IMR-90 (cell line): ENCODE results near the gene TBPL1. TPM values are rescaled to one million over a fixed set of nuclear protein-coding genes. Genes with fewer than 3 reads are reported as not detected.

Source experiments
- ATAC-seq: fragments of 200-7000 bp; cut with Tn5 transposase; 2 replicates; pipeline ENCODE4 v1.9.1; 2020; ENCODE audit warnings: low read depth, mild to moderate bottlenecking, moderate library complexity
- BruUV-seq: library from RNA; stranded (reverse); fragments of 400-500 nt; replicated peaks from 2 replicates; lab custom pipeline; 2021; lab: Mats Ljungman, UMichigan
- CTCF ChIA-PET: fragments of 300-600 bp; formaldehyde crosslinking; extraction: SDS; loops from one replicate; lab custom pipeline; 2021; ENCODE audit warnings: antibody characterized with exemption; lab: Yijun Ruan, JAX
- POLR2A ChIA-PET: fragments of 300-600 bp; sonication (Branson Sonifier 250); formaldehyde crosslinking; loops from one replicate; lab custom pipeline; 2022; ENCODE audit warnings: antibody characterized with exemption; ENCODE audit not compliant: unreplicated experiment; lab: Charles Lee
- DNase-seq: peaks from one replicate; pipeline ENCODE4 v3.0.0; 2013
- H2AFZ ChIP-seq: replicated peaks from 2 replicates; pipeline ENCODE3; 2013; ENCODE audit warnings: low read length, mild to moderate bottlenecking; ENCODE audit not compliant: poor library complexity
- H2AK5ac ChIP-seq: 2 replicates; pipeline ENCODE4 v1.6.1; 2013; ENCODE audit warnings: low read depth, low read length, inconsistent platforms
- H2AK9ac ChIP-seq: replicated peaks from 2 replicates; pipeline ENCODE3; 2013; ENCODE audit warnings: mild to moderate bottlenecking, low read depth, low read length, moderate library complexity; ENCODE audit not compliant: poor library complexity
- H2BK120ac ChIP-seq: 2 replicates; pipeline ENCODE4 v1.6.1; 2013; ENCODE audit warnings: low read depth, low read length, inconsistent platforms
- H2BK15ac ChIP-seq: 3 replicates; pipeline ENCODE4 v1.6.1; 2013; ENCODE audit warnings: low read depth, low read length, inconsistent platforms
- H2BK20ac ChIP-seq: 2 replicates; pipeline ENCODE4 v1.6.1; 2013; ENCODE audit warnings: low read depth, mild to moderate bottlenecking, inconsistent platforms, low read length, moderate library complexity
- H2BK5ac ChIP-seq: 2 replicates; pipeline ENCODE4 v1.6.1; 2013; ENCODE audit warnings: mild to moderate bottlenecking, low read depth, low read length, inconsistent platforms; ENCODE audit not compliant: poor library complexity, severe bottlenecking
- H3K14ac ChIP-seq: replicated peaks from 2 replicates; pipeline ENCODE4 v1.6.1; 2013; ENCODE audit warnings: low read depth, low read length, inconsistent platforms
- H3K18ac ChIP-seq: 2 replicates; pipeline ENCODE4 v1.6.1; 2013; ENCODE audit warnings: low read depth, low read length, control low read depth
- H3K23ac ChIP-seq: 2 replicates; pipeline ENCODE4 v1.6.1; 2013; ENCODE audit warnings: low read depth, low read length, inconsistent platforms
- H3K27ac ChIP-seq: 2 replicates; pipeline ENCODE4 v1.5.1; 2013; ENCODE audit warnings: mild to moderate bottlenecking, control low read depth, low read length; ENCODE audit not compliant: insufficient read depth
- H3K27me3 ChIP-seq: 2 replicates; pipeline ENCODE4 v1.6.1; 2013; ENCODE audit warnings: low read length; ENCODE audit not compliant: control insufficient read depth, insufficient read depth
- H3K36me3 ChIP-seq: 2 replicates; pipeline ENCODE4 v1.6.1; 2013; ENCODE audit warnings: low read length, mixed read lengths; ENCODE audit not compliant: control insufficient read depth, insufficient read depth
- H3K4ac ChIP-seq: 2 replicates; pipeline ENCODE4 v1.6.1; 2013; ENCODE audit warnings: low read depth, low read length, inconsistent platforms
- H3K4me1 ChIP-seq: 2 replicates; pipeline ENCODE4 v1.6.1; 2013; ENCODE audit warnings: low read length, mixed read lengths; ENCODE audit not compliant: control insufficient read depth, insufficient read depth
- H3K4me2 ChIP-seq: 2 replicates; pipeline ENCODE4 v1.6.1; 2013; ENCODE audit warnings: low read depth, mild to moderate bottlenecking, control low read depth, low read length, moderate library complexity
- H3K4me3 ChIP-seq: 2 replicates; pipeline ENCODE4 v1.5.1; 2013; ENCODE audit warnings: low read depth, mild to moderate bottlenecking, control low read depth, low read length, moderate library complexity; ENCODE audit not compliant: insufficient read depth
- H3K56ac ChIP-seq: 2 replicates; pipeline ENCODE4 v1.6.1; 2013; ENCODE audit warnings: low read length, inconsistent platforms; ENCODE audit not compliant: insufficient read depth; ENCODE audit errors: extremely low read depth
- H3K79me1 ChIP-seq, 2 experiments: 2 replicates each; pipeline ENCODE4 v1.6.1; 2013; ENCODE audit warnings: low read length in 2 of 2, inconsistent platforms in 1 of 2, low read depth in 1 of 2
- H3K9ac ChIP-seq: 2 replicates; pipeline ENCODE4 v1.6.1; 2013; ENCODE audit warnings: low read depth, low read length, control low read depth
- H3K9me1 ChIP-seq: 2 replicates; pipeline ENCODE4 v1.6.1; 2013; ENCODE audit warnings: low read length, inconsistent platforms; ENCODE audit not compliant: insufficient read depth
- H3K9me3 ChIP-seq: 2 replicates; pipeline ENCODE4 v1.6.1; 2013; ENCODE audit warnings: low read length; ENCODE audit not compliant: control insufficient read depth, insufficient read depth
- H4K20me1 ChIP-seq: 2 replicates; pipeline ENCODE4 v1.6.1; 2013; ENCODE audit warnings: low read length, inconsistent platforms; ENCODE audit not compliant: insufficient read depth
- H4K5ac ChIP-seq: 2 replicates; pipeline ENCODE4 v1.6.1; 2013; ENCODE audit warnings: mild to moderate bottlenecking, low read depth, low read length, control low read depth
- H4K8ac ChIP-seq, 2 experiments: 2 replicates each; pipeline ENCODE4 v1.6.1; 2013; ENCODE audit warnings: low read depth in 2 of 2, low read length in 2 of 2, control low read depth in 1 of 2, inconsistent platforms in 1 of 2
- H4K91ac ChIP-seq: 2 replicates; pipeline ENCODE4 v1.6.1; 2013; ENCODE audit warnings: low read depth, low read length, inconsistent platforms; ENCODE audit not compliant: insufficient read depth
- BHLHE40 ChIP-seq: fragments of 150-350 bp; IDR thresholded peaks from 2 replicates; pipeline ENCODE4 v1.6.1; 2016; ENCODE audit warnings: mild to moderate bottlenecking, low read depth, low read length
- CEBPB ChIP-seq: IDR thresholded peaks from 2 replicates; pipeline ENCODE4 v1.6.1; 2012; ENCODE audit warnings: low read depth, low read length, improper control_type of control experiment
- CHD1 ChIP-seq: IDR thresholded peaks from 2 replicates; pipeline ENCODE4 v1.6.1; 2012; ENCODE audit warnings: low read depth, low read length, improper control_type of control experiment
- FOS ChIP-seq: fragments of 150-350 bp; IDR thresholded peaks from 2 replicates; pipeline ENCODE4 v1.6.1; 2016; ENCODE audit warnings: low read depth, low read length
- MAFK ChIP-seq: IDR thresholded peaks from 2 replicates; pipeline ENCODE4 v1.6.1; 2012; ENCODE audit warnings: low read depth, low read length, improper control_type of control experiment
- MAZ ChIP-seq: IDR thresholded peaks from 2 replicates; pipeline ENCODE4 v1.6.1; 2012; ENCODE audit warnings: low read depth, mild to moderate bottlenecking, low read length, improper control_type of control experiment, moderate library complexity, borderline replicate concordance
- MXI1 ChIP-seq: IDR thresholded peaks from 2 replicates; pipeline ENCODE4 v1.6.1; 2012; ENCODE audit warnings: low read depth, mild to moderate bottlenecking, low read length, moderate library complexity, borderline replicate concordance
- POLR2A ChIP-seq: IDR thresholded peaks from 2 replicates; pipeline ENCODE4 v1.6.1; 2012; ENCODE audit warnings: mild to moderate bottlenecking, low read depth, low read length
- RAD21 ChIP-seq: IDR thresholded peaks from 2 replicates; pipeline ENCODE4 v1.6.1; 2012; ENCODE audit warnings: low read length, improper control_type of control experiment
- RCOR1 ChIP-seq: IDR thresholded peaks from 2 replicates; pipeline ENCODE4 v1.6.1; 2012; ENCODE audit warnings: mild to moderate bottlenecking, low read length, improper control_type of control experiment; ENCODE audit not compliant: insufficient replicate concordance
- SMC3 ChIP-seq: fragments of 150-350 bp; IDR thresholded peaks from 2 replicates; pipeline ENCODE4 v1.6.1; 2016; ENCODE audit warnings: low read depth, mild to moderate bottlenecking, antibody characterized with exemption, low read length, moderate library complexity
- USF2 ChIP-seq: fragments of 150-350 bp; IDR thresholded peaks from 2 replicates; pipeline ENCODE4 v1.6.1; 2017; ENCODE audit warnings: mild to moderate bottlenecking, antibody characterized with exemption, low read length, low read depth
- WGBS, 2 experiments: methylation state at CpG; one replicate each; pipeline versions ENCODE4 v1.1.5 to v1.1.7; 2013; ENCODE audit warnings: missing lambda C conversion rate in 2 of 2; ENCODE audit not compliant: insufficient read length in 1 of 2; ENCODE audit errors: extremely low coverage in 2 of 2; 5-methylcytosine and 5-hydroxymethylcytosine counted together
- dilution Hi-C: fragments of 300-500 bp; cut with HindIII; formaldehyde crosslinking; loops from one replicate; pipeline ENCODE4 v1.14.3; 2018; ENCODE audit warnings: low sequenced_read_pairs; ENCODE audit not compliant: unreplicated experiment
- in situ Hi-C: fragments of 300-500 bp; cut with MboI; formaldehyde crosslinking; loops from 3 replicates; pipeline ENCODE4 v1.14.3; 2019; ENCODE audit warnings: low sequenced_read_pairs, inconsistent platforms, mixed read lengths
- intact Hi-C: fragments of 100-400 bp; cut with micrococcal nuclease; formaldehyde crosslinking; loops from 2 replicates; pipeline ENCODE4 v1.10.0; 2022
- polyA plus RNA-seq, 3 experiments: library from polyadenylated mRNA; depleted of rRNA; stranded (reverse); fragments of >200 nt; gene quantifications; 2 replicates each; pipeline ENCODE4 v1.2.3, GENCODE V29; 2012; ENCODE audit warnings: low replicate concordance in 1 of 3
- total RNA-seq: library from RNA; depleted of rRNA; stranded (reverse); fragments of >200 nt; gene quantifications from 2 replicates; pipeline ENCODE4 v1.2.3, GENCODE V29; 2012
- TF ChIP-seq, protein P1 (sequence below): conservative IDR thresholded peaks from 2 replicates; pipeline ENCODE4 v1.5.1; 2012; ENCODE audit warnings: mild to moderate bottlenecking, low read depth, low read length, improper control_type of control experiment

TBPL1 gene
- total and polyA plus RNA-seq, 2 of the 4 experiments (the other 2 are of a cell fraction): 25.6 to 32.5 TPM

- no peak for TF ChIP-seq CHD1
- TF ChIP-seq RAD21: peak; percentile 98
- TF ChIP-seq SMC3: peak; percentile 99
- TF ChIP-seq MXI1: no peak
- no peak for TF ChIP-seq USF2
- TF ChIP-seq BHLHE40: no peak
- no peak for TF ChIP-seq MAZ
- TF ChIP-seq FOS: no peak
- no peak for TF ChIP-seq RCOR1
- TF ChIP-seq, protein P1, sequence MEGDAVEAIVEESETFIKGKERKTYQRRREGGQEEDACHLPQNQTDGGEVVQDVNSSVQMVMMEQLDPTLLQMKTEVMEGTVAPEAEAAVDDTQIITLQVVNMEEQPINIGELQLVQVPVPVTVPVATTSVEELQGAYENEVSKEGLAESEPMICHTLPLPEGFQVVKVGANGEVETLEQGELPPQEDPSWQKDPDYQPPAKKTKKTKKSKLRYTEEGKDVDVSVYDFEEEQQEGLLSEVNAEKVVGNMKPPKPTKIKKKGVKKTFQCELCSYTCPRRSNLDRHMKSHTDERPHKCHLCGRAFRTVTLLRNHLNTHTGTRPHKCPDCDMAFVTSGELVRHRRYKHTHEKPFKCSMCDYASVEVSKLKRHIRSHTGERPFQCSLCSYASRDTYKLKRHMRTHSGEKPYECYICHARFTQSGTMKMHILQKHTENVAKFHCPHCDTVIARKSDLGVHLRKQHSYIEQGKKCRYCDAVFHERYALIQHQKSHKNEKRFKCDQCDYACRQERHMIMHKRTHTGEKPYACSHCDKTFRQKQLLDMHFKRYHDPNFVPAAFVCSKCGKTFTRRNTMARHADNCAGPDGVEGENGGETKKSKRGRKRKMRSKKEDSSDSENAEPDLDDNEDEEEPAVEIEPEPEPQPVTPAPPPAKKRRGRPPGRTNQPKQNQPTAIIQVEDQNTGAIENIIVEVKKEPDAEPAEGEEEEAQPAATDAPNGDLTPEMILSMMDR: peak; percentile 93
- TF ChIP-seq CEBPB: no peak
- peak; percentile 49; the same call in 1 of the 2 replicates for TF ChIP-seq POLR2A
- no peak for TF ChIP-seq MAFK
- no peaks in the 10 kb centered on the region; the same call in 1 of the 2 replicates for H3K4me1 ChIP-seq
- H3K36me3 ChIP-seq: no peaks in the 10 kb centered on the region
- H3K79me1 ChIP-seq: no peaks in the 10 kb centered on the region
- BruUV-seq: no TSS peak
- H3K14ac ChIP-seq: no peak overlapping the region
- H3K56ac ChIP-seq: no peak overlapping the region
- 90% methylated on average over 2 of the region's 6 CpGs; no CpG with 5 or more reads in 1 of the 2 experiments for WGBS, 2 experiments
- POLR2A ChIA-PET: interaction anchor here (0.6 kb wide), 1 partner anchor 32 kb away, joined by 3 read pairs; no protein-coding TSS in a partner anchor
- no peak overlapping the region for H2BK5ac ChIP-seq
- no peak overlapping the region for H2AFZ ChIP-seq
- H3K4me2 ChIP-seq: no peak overlapping the region
- no peak overlapping the region for H2AK5ac ChIP-seq
- CTCF ChIA-PET: interaction anchor here (0.6 to 6.3 kb wide), 18 partner anchors 20 to 952 kb away, joined by 3 to 88 read pairs (median 4); partner anchors contain the start of gene TBPL1
- H3K27me3 ChIP-seq: no peaks in the 10 kb centered on the region; the same call in 1 of the 2 replicates
- no peak overlapping the region for H4K91ac ChIP-seq
- H3K23ac ChIP-seq: no peak overlapping the region
- ATAC-seq (peak; percentile 96), DNase-seq (peak; percentile 84)
- H3K4ac ChIP-seq: no peak overlapping the region
- no peak overlapping the region for H3K18ac ChIP-seq
- H2BK120ac ChIP-seq: no peak overlapping the region
- no peak overlapping the region for H3K4me3 ChIP-seq
- H3K9ac ChIP-seq: no peak overlapping the region
- H4K5ac ChIP-seq: no peak overlapping the region
- H4K20me1 ChIP-seq: no peaks in the 10 kb centered on the region
- no peaks in the 10 kb centered on the region for H3K9me3 ChIP-seq
- H3K9me1 ChIP-seq: no peaks in the 10 kb centered on the region
- dilution Hi-C loops (no loop called here), intact Hi-C loops (loop anchor here (1.0 kb wide), 3 partner anchors 49 to 173 kb away; no protein-coding TSS in a partner anchor), in situ Hi-C loops (loop anchor here (5.0 to 25.0 kb wide), 3 partner anchors 173 to 962 kb away; no protein-coding TSS in a partner anchor)
- no peak overlapping the region for H3K27ac ChIP-seq
- no peak overlapping the region for H2BK15ac ChIP-seq
- no peak overlapping the region for H2BK20ac ChIP-seq
- H2AK9ac ChIP-seq: no peak overlapping the region
- H4K8ac ChIP-seq: no peak overlapping the region
These were observed 29.0 kb upstream of the TBPL1 start for GRCh38 chr6:133923938-133924593.
